ENCODE results near the gene TNFRSF25. TPM values are rescaled to one million over a fixed set of nuclear protein-coding genes. Genes with fewer than 3 reads are reported as not detected.
A peak's percentile ranks its signal among the peaks of the same experiment; 100 is the strongest.

TNFRSF25 gene
- total RNA-seq, 4 donors from 2014 or later: 1.0 to 4.2 (median 2.7) TPM

DNA sequence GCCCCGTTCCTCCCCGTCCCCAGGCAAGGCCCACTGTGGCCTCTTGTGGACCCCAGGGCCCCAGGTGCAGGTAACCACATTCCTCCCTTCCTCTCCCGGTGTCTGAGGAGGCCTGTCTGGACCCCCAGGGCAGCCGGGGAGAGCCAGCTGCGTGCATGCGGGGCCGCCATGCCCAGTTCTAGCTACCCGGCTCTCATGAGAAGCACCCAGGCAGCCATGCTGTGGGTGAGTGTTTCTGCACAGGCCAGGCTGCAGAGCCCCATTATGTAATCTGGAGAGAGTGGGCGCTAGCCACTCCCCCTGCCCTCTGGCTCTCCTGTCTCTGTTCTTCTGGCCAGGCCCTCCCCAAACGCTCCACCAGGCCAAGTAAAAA is 43.9 kb upstream of the TNFRSF25 start:
- Histone ChIP-seq H3K27ac (no peak overlapping the region), H3K4me3 (no peak overlapping the region), H3K36me3 (no peaks in the 10 kb centered on the region), H3K4me1 (peaks cover 0 to 9% of the 10 kb centered on the region in 2 donors), H3K27me3 (no peaks in the 10 kb centered on the region), H3K9me3 (no peaks in the 10 kb centered on the region)
- intact Hi-C loops (cut with DNase I; ENCODE audit: low total_unique reads) (no loop called here), in situ Hi-C loops (cut with MboI; ENCODE audit: low sequenced_read_pairs in 4 of 4) (no loop called here)
- TF ChIP-seq, protein P1, sequence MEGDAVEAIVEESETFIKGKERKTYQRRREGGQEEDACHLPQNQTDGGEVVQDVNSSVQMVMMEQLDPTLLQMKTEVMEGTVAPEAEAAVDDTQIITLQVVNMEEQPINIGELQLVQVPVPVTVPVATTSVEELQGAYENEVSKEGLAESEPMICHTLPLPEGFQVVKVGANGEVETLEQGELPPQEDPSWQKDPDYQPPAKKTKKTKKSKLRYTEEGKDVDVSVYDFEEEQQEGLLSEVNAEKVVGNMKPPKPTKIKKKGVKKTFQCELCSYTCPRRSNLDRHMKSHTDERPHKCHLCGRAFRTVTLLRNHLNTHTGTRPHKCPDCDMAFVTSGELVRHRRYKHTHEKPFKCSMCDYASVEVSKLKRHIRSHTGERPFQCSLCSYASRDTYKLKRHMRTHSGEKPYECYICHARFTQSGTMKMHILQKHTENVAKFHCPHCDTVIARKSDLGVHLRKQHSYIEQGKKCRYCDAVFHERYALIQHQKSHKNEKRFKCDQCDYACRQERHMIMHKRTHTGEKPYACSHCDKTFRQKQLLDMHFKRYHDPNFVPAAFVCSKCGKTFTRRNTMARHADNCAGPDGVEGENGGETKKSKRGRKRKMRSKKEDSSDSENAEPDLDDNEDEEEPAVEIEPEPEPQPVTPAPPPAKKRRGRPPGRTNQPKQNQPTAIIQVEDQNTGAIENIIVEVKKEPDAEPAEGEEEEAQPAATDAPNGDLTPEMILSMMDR (IDR thresholded peaks at IDR 0.05 in 4 of 5, conservative IDR thresholded peaks at IDR 0.05 in 1 of 5): no peak
- TF ChIP-seq POLR2A (IDR thresholded peaks at IDR 0.05): no peak
- ATAC-seq (no peak), DNase-seq (no peak)

DNA sequence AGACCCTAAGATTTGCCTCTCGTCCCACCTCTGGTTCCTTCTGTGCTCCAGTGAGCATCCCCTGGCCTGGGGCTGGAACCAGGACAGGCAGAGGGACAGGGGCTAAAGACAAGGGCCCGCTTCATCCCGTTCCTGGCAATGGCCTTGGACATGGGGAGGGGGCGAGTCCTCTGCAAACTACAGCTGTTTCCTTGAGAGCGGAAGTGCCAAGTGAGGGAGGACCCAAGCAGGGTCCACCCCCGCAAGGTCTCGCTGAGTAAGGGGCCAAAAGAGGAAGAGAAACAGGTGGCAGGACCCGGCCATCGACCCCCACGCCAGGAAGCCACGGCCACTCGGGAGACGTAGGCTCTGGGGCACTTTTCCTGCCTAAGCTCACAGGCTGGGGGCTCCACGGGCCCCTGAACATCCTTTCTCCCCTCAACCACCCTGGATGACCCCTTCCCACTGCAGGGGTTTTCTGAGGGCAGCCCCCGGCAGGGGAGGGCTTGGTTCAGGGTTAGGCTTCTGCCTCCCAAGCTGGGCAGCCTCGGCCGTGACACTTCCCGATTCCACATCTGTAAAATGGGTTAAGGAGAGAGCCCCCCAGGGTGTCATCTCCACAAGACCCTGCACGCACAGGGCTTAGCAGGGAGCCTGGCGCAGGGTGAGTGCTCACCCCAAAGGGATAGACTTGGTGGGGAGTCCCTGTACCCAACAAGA is 43.4 kb upstream of the TNFRSF25 start:
- intact Hi-C loops (cut with DNase I; ENCODE audit: low total_unique reads) (no loop called here), in situ Hi-C loops (cut with MboI; ENCODE audit: low sequenced_read_pairs in 4 of 4) (no loop called here)
- H3K27me3 ChIP-seq: no peaks in the 10 kb centered on the region
- H3K4me1 ChIP-seq: peaks cover 0 to 9% of the 10 kb centered on the region in 2 donors
- H3K27ac ChIP-seq: no peak overlapping the region
- ATAC-seq (no peak), DNase-seq (no peak)
- no peaks in the 10 kb centered on the region for H3K9me3 ChIP-seq
- TF ChIP-seq POLR2A (IDR thresholded peaks at IDR 0.05): no peak
- TF ChIP-seq, protein P1 (IDR thresholded peaks at IDR 0.05 in 4 of 5, conservative IDR thresholded peaks at IDR 0.05 in 1 of 5): no peak
- H3K4me3 ChIP-seq: no peak overlapping the region
- H3K36me3 ChIP-seq: no peaks in the 10 kb centered on the region

DNA sequence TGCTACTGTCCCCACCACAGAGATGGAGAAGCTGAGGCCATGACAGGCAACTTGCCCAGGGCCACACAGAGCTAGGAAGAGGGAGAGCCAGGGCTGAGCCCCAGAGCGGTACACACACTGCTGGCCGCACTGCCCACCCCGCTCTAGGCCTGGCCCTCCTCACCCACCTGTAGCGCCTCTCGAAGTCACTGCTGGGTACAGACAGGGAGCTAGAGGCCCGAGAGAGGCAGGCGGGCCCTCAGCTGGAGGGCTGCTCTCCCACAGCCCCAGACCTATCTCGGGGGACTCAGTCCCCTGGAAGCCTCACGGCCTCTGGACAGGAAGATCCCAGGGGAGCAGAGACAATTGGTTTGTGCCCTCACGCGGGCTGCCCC is 42.8 kb upstream of the TNFRSF25 start:
- Histone ChIP-seq H3K27ac (no peak overlapping the region), H3K9me3 (no peaks in the 10 kb centered on the region), H3K4me1 (peaks cover 0 to 9% of the 10 kb centered on the region in 2 donors), H3K36me3 (no peaks in the 10 kb centered on the region), H3K27me3 (no peaks in the 10 kb centered on the region), H3K4me3 (no peak overlapping the region)
- TF ChIP-seq, protein P1 (IDR thresholded peaks at IDR 0.05 in 4 of 5, conservative IDR thresholded peaks at IDR 0.05 in 1 of 5): no peak
- TF ChIP-seq POLR2A (IDR thresholded peaks at IDR 0.05): no peak
- intact Hi-C loops (cut with DNase I; ENCODE audit: low total_unique reads): no loop called here
- DNase-seq (no peak), ATAC-seq (no peak)
- in situ Hi-C loops (cut with MboI; ENCODE audit: low sequenced_read_pairs in 4 of 4): no loop called here

DNA sequence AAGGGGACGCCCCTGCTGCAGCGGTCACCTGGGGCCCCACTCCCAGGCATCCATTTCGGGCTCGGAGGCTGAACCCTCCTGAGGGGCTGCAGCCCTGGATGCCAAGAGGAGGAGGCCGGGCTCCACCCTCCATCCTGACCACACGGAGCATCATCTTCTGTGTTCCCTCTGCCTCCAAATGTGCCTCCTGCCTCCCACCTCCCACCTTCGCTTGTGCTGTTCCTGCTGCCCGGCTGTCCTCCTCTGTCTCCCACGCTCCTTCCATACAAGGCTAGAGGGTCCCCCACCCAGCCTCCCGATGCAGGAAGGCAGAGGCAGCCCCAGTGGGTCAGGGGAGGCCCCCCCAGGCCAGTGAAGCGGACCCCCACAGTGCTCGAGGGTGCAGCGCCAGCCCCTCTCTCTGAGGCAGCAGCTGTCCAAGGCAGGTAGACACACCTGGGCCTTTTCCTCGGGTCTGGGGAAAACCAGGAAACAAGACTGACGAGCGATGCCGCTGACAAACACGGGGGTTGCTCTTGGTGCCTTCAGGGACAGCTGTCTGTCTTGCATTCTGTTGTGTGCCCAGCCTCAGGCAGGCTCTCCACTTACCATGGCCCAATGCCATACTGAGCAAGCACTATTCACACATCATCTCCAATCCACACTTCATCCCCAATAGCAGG is 42.3 kb upstream of the TNFRSF25 start:
- Histone ChIP-seq H3K27me3 (no peaks in the 10 kb centered on the region), H3K4me1 (peaks cover 0 to 8% of the 10 kb centered on the region in 2 donors), H3K27ac (no peak overlapping the region), H3K4me3 (no peak overlapping the region), H3K36me3 (no peaks in the 10 kb centered on the region), H3K9me3 (no peaks in the 10 kb centered on the region)
- in situ Hi-C loops (cut with MboI; ENCODE audit: low sequenced_read_pairs in 4 of 4): no loop called here
- DNase-seq (no peak), ATAC-seq (peak; percentile 56 to 66)
- intact Hi-C loops (cut with DNase I; ENCODE audit: low total_unique reads): no loop called here
- no peak for TF ChIP-seq POLR2A (IDR thresholded peaks at IDR 0.05)
- TF ChIP-seq, protein P1 (IDR thresholded peaks at IDR 0.05 in 4 of 5, conservative IDR thresholded peaks at IDR 0.05 in 1 of 5): no peak

Data from gastrocnemius medialis (tissue), 4 donors.